ENCODE data around the gene CCDC34.

CCDC34 gene

GRCh38 chr11:27392278-27393114, 29.5 kb upstream of the CCDC34 start:
- no peak for DNase-seq (ENCODE audit: low read depth)

- DNase-seq (ENCODE audit: low read depth), result no peak
Measured at GRCh38 chr11:27391331-27392015, 28.5 kb upstream of the CCDC34 start.

- DNase-seq (ENCODE audit: low read depth), result no peak
Measured at GRCh38 chr11:27390318-27391295, 27.6 kb upstream of the CCDC34 start.

- DNase-seq (ENCODE audit: low read depth), result no peak
Measured at GRCh38 chr11:27388869-27389268, 25.9 kb upstream of the CCDC34 start.

- DNase-seq (ENCODE audit: low read depth), result no peak
Measured at GRCh38 chr11:27388001-27388400, 25.0 kb upstream of the CCDC34 start.

- DNase-seq (ENCODE audit: low read depth), result no peak
Measured at GRCh38 chr11:27387362-27387761, 24.3 kb upstream of the CCDC34 start.

GRCh38 chr11:27386181-27386845, 23.3 kb upstream of the CCDC34 start:
- peak; percentile 47 for DNase-seq (ENCODE audit: low read depth)

- peak; percentile 81 for DNase-seq (ENCODE audit: low read depth)
Measured at GRCh38 chr11:27385245-27385644, 22.2 kb upstream of the CCDC34 start.

- DNase-seq (ENCODE audit: low read depth), result no peak
Measured at GRCh38 chr11:27384227-27384626, 21.2 kb upstream of the CCDC34 start.

- no peak for DNase-seq (ENCODE audit: low read depth)
Measured at GRCh38 chr11:27383645-27384044, 20.6 kb upstream of the CCDC34 start.

- DNase-seq (ENCODE audit: low read depth), result no peak
Measured at GRCh38 chr11:27381238-27381666, 18.2 kb upstream of the CCDC34 start.

GRCh38 chr11:27380771-27381170, 17.8 kb upstream of the CCDC34 start:
- DNase-seq (ENCODE audit: low read depth), result no peak

GRCh38 chr11:27379449-27379848, 16.4 kb upstream of the CCDC34 start:
- no peak for DNase-seq (ENCODE audit: low read depth)

GRCh38 chr11:27375370-27375769, 12.4 kb upstream of the CCDC34 start:
- DNase-seq (ENCODE audit: low read depth), result no peak

GRCh38 chr11:27373856-27374602, 11.0 kb upstream of the CCDC34 start:
- DNase-seq (ENCODE audit: low read depth), result no peak

- no peak for DNase-seq (ENCODE audit: low read depth)
Measured at GRCh38 chr11:27373392-27373791, 10.4 kb upstream of the CCDC34 start.

GRCh38 chr11:27372164-27372563, 9.1 kb upstream of the CCDC34 start:
- DNase-seq (ENCODE audit: low read depth), result no peak

GRCh38 chr11:27371489-27371888, 8.5 kb upstream of the CCDC34 start:
- DNase-seq (ENCODE audit: low read depth), result no peak

- no peak for DNase-seq (ENCODE audit: low read depth)
Measured at GRCh38 chr11:27370374-27370773, 7.4 kb upstream of the CCDC34 start.

- no peak for DNase-seq (ENCODE audit: low read depth)
Measured at GRCh38 chr11:27367881-27368280, 4.9 kb upstream of the CCDC34 start.

- no peak for DNase-seq (ENCODE audit: low read depth)
Measured at GRCh38 chr11:27363576-27364117, 632 bp upstream of the CCDC34 start.
